H1 (cell line): ENCODE results near the gene FAM8A1. TPM values are rescaled to one million over a fixed set of nuclear protein-coding genes. Genes with fewer than 3 reads are reported as not detected.

ENCODE experiments used
- BCL11A ChIP-seq, 2 experiments: IDR thresholded peaks; one replicate each; pipeline ENCODE4 v1.6.1; 2011; ENCODE audit warnings: low read depth in 2 of 2, low read length in 2 of 2, mild to moderate bottlenecking in 2 of 2
- CHD2 ChIP-seq: IDR thresholded peaks from 2 replicates; pipeline ENCODE4 v1.6.1; 2012; ENCODE audit warnings: low read length, improper control_type of control experiment
- E2F6 ChIP-seq: IDR thresholded peaks from 2 replicates; pipeline ENCODE4 v1.6.1; 2012; ENCODE audit warnings: inconsistent platforms
- MAFK ChIP-seq: IDR thresholded peaks from 2 replicates; pipeline ENCODE4 v1.6.1; 2012; ENCODE audit warnings: low read depth, mild to moderate bottlenecking, improper control_type of control experiment, low read length
- POLR2AphosphoS5 ChIP-seq: IDR thresholded peaks from 2 replicates; pipeline ENCODE4 v1.6.1; 2011; ENCODE audit warnings: low read depth, low read length
- SUZ12 ChIP-seq: fragments of 200-600 bp; sonication (generic); IDR thresholded peaks from 2 replicates; pipeline ENCODE4 v1.6.1; 2012; ENCODE audit warnings: mild to moderate bottlenecking, inconsistent platforms, low read length, moderate library complexity, mixed read lengths
- TEAD4 ChIP-seq: IDR thresholded peaks from 2 replicates; pipeline ENCODE4 v1.6.1; 2012; ENCODE audit warnings: low read depth, low read length, inconsistent platforms, mixed read lengths
- polyA plus RNA-seq, 7 experiments: library from polyadenylated mRNA; depleted of rRNA in 3 of 7; stranded (reverse) in 5 of 7; unstranded in 2 of 7; fragments of >200 nt in 5 of 7; fragments of 200-250 nt in 2 of 7; gene quantifications; 1 replicate in 5 of 7; 2 replicates in 1 of 7; 4 replicates in 1 of 7; pipeline versions ENCODE4 v1.2.1 to v1.2.3, GENCODE V29; 2011 to 2013; ENCODE audit warnings: missing spikeins in 2 of 7, mixed read lengths in 2 of 7
- total RNA-seq: library from RNA; stranded (reverse); fragmentation: NEBNext Ultra II Directional; extraction: Animal tissue kit (Norgen Biotek cat#: 25700); gene quantifications from 2 replicates; pipeline ENCODE4 v1.2.1, GENCODE V29; 2021
- TF ChIP-seq, protein P1 (sequence below): fragments of 300-600 bp; sonication (generic); IDR thresholded peaks from 2 replicates; pipeline ENCODE4 v1.7.1; 2012; ENCODE audit warnings: low read length, moderate library complexity, mild to moderate bottlenecking, inconsistent platforms; ENCODE audit not compliant: insufficient replicate concordance

Gene FAM8A1
- total and polyA plus RNA-seq, 2 of the 8 experiments (the other 6 are each of a cell fraction or from before 2014, with no cell fraction given), result 3.4 to 9.2 TPM

DNA sequence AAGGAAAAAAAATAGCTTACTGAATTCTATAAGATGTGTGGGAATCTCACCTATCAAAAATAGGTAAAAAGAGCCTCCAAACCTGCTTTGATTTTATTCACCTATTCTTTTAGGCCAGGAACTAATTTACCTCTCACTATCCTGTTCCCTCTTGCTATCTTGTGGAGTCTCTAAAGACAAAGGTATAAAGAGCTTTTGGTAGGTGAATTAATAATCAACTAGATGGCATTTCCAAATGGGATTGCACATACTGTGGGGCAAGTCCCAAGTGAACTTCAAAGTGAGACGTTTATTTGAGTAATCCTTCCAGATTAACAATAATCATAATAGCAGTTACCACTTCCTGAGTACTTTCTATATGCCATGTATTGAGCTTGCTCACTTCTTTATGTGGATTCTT lies 2.8 kb downstream of the FAM8A1 start (continued):
- TF ChIP-seq, protein P1, sequence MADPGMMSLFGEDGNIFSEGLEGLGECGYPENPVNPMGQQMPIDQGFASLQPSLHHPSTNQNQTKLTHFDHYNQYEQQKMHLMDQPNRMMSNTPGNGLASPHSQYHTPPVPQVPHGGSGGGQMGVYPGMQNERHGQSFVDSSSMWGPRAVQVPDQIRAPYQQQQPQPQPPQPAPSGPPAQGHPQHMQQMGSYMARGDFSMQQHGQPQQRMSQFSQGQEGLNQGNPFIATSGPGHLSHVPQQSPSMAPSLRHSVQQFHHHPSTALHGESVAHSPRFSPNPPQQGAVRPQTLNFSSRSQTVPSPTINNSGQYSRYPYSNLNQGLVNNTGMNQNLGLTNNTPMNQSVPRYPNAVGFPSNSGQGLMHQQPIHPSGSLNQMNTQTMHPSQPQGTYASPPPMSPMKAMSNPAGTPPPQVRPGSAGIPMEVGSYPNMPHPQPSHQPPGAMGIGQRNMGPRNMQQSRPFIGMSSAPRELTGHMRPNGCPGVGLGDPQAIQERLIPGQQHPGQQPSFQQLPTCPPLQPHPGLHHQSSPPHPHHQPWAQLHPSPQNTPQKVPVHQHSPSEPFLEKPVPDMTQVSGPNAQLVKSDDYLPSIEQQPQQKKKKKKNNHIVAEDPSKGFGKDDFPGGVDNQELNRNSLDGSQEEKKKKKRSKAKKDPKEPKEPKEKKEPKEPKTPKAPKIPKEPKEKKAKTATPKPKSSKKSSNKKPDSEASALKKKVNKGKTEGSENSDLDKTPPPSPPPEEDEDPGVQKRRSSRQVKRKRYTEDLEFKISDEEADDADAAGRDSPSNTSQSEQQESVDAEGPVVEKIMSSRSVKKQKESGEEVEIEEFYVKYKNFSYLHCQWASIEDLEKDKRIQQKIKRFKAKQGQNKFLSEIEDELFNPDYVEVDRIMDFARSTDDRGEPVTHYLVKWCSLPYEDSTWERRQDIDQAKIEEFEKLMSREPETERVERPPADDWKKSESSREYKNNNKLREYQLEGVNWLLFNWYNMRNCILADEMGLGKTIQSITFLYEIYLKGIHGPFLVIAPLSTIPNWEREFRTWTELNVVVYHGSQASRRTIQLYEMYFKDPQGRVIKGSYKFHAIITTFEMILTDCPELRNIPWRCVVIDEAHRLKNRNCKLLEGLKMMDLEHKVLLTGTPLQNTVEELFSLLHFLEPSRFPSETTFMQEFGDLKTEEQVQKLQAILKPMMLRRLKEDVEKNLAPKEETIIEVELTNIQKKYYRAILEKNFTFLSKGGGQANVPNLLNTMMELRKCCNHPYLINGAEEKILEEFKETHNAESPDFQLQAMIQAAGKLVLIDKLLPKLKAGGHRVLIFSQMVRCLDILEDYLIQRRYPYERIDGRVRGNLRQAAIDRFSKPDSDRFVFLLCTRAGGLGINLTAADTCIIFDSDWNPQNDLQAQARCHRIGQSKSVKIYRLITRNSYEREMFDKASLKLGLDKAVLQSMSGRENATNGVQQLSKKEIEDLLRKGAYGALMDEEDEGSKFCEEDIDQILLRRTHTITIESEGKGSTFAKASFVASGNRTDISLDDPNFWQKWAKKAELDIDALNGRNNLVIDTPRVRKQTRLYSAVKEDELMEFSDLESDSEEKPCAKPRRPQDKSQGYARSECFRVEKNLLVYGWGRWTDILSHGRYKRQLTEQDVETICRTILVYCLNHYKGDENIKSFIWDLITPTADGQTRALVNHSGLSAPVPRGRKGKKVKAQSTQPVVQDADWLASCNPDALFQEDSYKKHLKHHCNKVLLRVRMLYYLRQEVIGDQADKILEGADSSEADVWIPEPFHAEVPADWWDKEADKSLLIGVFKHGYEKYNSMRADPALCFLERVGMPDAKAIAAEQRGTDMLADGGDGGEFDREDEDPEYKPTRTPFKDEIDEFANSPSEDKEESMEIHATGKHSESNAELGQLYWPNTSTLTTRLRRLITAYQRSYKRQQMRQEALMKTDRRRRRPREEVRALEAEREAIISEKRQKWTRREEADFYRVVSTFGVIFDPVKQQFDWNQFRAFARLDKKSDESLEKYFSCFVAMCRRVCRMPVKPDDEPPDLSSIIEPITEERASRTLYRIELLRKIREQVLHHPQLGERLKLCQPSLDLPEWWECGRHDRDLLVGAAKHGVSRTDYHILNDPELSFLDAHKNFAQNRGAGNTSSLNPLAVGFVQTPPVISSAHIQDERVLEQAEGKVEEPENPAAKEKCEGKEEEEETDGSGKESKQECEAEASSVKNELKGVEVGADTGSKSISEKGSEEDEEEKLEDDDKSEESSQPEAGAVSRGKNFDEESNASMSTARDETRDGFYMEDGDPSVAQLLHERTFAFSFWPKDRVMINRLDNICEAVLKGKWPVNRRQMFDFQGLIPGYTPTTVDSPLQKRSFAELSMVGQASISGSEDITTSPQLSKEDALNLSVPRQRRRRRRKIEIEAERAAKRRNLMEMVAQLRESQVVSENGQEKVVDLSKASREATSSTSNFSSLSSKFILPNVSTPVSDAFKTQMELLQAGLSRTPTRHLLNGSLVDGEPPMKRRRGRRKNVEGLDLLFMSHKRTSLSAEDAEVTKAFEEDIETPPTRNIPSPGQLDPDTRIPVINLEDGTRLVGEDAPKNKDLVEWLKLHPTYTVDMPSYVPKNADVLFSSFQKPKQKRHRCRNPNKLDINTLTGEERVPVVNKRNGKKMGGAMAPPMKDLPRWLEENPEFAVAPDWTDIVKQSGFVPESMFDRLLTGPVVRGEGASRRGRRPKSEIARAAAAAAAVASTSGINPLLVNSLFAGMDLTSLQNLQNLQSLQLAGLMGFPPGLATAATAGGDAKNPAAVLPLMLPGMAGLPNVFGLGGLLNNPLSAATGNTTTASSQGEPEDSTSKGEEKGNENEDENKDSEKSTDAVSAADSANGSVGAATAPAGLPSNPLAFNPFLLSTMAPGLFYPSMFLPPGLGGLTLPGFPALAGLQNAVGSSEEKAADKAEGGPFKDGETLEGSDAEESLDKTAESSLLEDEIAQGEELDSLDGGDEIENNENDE, result no peak
- TF ChIP-seq SUZ12, result no peak
- no peak for TF ChIP-seq BCL11A (IDR thresholded peaks at IDR 0.05; ENCODE audit: low read depth in 2 of 2, low read length in 2 of 2)
- TF ChIP-seq MAFK, result no peak
- TF ChIP-seq CHD2, result no peak
- TF ChIP-seq POLR2AphosphoS5, result no peak
- no peak for TF ChIP-seq TEAD4
- no peak for TF ChIP-seq E2F6
- TF ChIP-seq, all 59 proteins: peak for 0
